ENCODE measurements around the gene YIF1A.

YIF1A gene

GRCh38 chr11:66329165-66329673 lies 40.3 kb upstream of the YIF1A start:
- no peak overlapping the region for H3K4me2 ChIP-seq (ENCODE audit: low read length)
- H3K9me3 ChIP-seq (ENCODE audit: insufficient read depth, low read length): no peaks in the 10 kb centered on the region
- H3K4me1 ChIP-seq (ENCODE audit: low read length): peaks cover 15% of the 10 kb centered on the region
- TF ChIP-seq CTCF (IDR thresholded peaks at IDR 0.05; ENCODE audit: low read depth, low read length) (no peak), EZH2phosphoT487 (IDR thresholded peaks at IDR 0.05; ENCODE audit: low read depth) (no peak)
- H3K27ac ChIP-seq (ENCODE audit: low read length): no peak overlapping the region
- H4K20me1 ChIP-seq (ENCODE audit: insufficient read depth, low read length): no peaks in the 10 kb centered on the region
- H3K9ac ChIP-seq (ENCODE audit: low read length): no peak overlapping the region
- H3K36me3 ChIP-seq (replicated peaks; ENCODE audit: low read depth, low read length): no peaks in the 10 kb centered on the region
- H3K4me3 ChIP-seq (ENCODE audit: low read length): no peak overlapping the region
- no peaks in the 10 kb centered on the region for H3K79me2 ChIP-seq (ENCODE audit: low read length)
- no peaks in the 10 kb centered on the region for H3K27me3 ChIP-seq (ENCODE audit: low read depth, low read length)
- H2AFZ ChIP-seq (ENCODE audit: low read depth, low read length): no peak overlapping the region

GRCh38 chr11:66328302-66329144 lies 39.6 kb upstream of the YIF1A start:
- peak overlapping the region; percentile 56 for H3K9ac ChIP-seq (ENCODE audit: low read length)
- peaks cover 19% of the 10 kb centered on the region for H3K4me1 ChIP-seq (ENCODE audit: low read length)
- peak overlapping the region; percentile 99 for H2AFZ ChIP-seq (ENCODE audit: low read depth, low read length)
- H3K4me2 ChIP-seq (ENCODE audit: low read length): peak overlapping the region; percentile 97
- H3K4me3 ChIP-seq (ENCODE audit: low read length): peak overlapping the region; percentile 72
- H3K9me3 ChIP-seq (ENCODE audit: insufficient read depth, low read length): no peaks in the 10 kb centered on the region
- H3K79me2 ChIP-seq (ENCODE audit: low read length): no peaks in the 10 kb centered on the region
- no peaks in the 10 kb centered on the region for H3K36me3 ChIP-seq (replicated peaks; ENCODE audit: low read depth, low read length)
- H3K27me3 ChIP-seq (ENCODE audit: low read depth, low read length): no peaks in the 10 kb centered on the region
- no peak overlapping the region for H3K27ac ChIP-seq (ENCODE audit: low read length)
- H4K20me1 ChIP-seq (ENCODE audit: insufficient read depth, low read length): no peaks in the 10 kb centered on the region
- TF ChIP-seq CTCF (IDR thresholded peaks at IDR 0.05; ENCODE audit: low read depth, low read length) (peak; percentile 96), EZH2phosphoT487 (IDR thresholded peaks at IDR 0.05; ENCODE audit: low read depth) (no peak)

- Histone ChIP-seq H4K20me1 (ENCODE audit: insufficient read depth, low read length) (no peaks in the 10 kb centered on the region), H3K27ac (ENCODE audit: low read length) (no peak overlapping the region), H3K27me3 (ENCODE audit: low read depth, low read length) (no peaks in the 10 kb centered on the region), H3K9me3 (ENCODE audit: insufficient read depth, low read length) (no peaks in the 10 kb centered on the region), H3K4me3 (ENCODE audit: low read length) (no peak overlapping the region), H3K79me2 (ENCODE audit: low read length) (no peaks in the 10 kb centered on the region), H3K36me3 (replicated peaks; ENCODE audit: low read depth, low read length) (no peaks in the 10 kb centered on the region), H3K4me2 (ENCODE audit: low read length) (peak overlapping the region; percentile 97), H2AFZ (ENCODE audit: low read depth, low read length) (peak overlapping the region; percentile 99; the same call in 1 of the 2 replicates), H3K9ac (ENCODE audit: low read length) (no peak overlapping the region; the same call in 1 of the 2 replicates), H3K4me1 (ENCODE audit: low read length) (peaks cover 19% of the 10 kb centered on the region)
- no peak for TF ChIP-seq CTCF (IDR thresholded peaks at IDR 0.05; ENCODE audit: low read depth, low read length)
Measured at GRCh38 chr11:66328031-66328301, 39.0 kb upstream of the YIF1A start.

DNA sequence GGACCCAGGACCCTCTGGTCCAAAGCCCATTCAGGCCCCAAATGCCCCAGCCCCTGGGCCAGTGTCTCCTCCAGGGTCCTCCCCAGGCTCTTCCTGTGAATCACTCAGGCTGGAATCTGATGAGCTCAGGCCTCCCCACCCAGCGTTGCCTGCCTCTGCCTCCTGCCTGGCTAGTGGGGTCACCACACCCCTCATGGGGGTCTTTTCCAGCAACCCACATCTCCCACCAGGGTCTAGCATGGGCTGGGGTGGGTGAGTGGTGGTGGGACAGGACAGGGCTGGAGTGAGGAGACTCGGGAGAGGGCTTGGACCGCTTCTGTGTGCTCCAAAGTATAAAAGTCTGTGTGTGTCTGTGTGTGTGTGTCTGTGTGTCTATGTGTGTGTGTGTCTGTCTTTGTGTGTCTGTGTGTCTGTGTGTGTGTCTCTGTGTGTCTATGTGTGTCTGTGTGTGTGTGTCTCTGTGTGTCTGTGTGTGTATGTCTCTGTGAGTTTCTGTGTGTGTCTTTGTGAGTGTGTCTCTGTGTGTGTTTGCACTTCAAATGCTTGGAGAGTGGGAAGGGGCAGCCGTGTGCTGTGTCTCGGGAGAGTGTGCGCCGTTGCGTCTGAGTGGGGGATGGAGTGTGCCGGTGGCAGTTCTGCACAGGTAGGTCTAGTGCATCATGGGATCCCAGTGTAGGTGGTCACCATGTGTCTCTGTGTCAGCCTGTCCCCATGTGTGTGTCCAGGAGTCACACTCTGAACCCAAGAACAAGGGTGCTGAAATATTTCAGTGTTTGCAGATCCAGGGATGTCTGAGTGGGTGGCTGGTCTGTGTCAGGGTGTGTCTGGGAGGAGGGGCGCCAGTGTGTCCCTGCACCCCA lies 38.5 kb upstream of the YIF1A start:
- no peaks in the 10 kb centered on the region for H3K27me3 ChIP-seq (ENCODE audit: low read depth, low read length)
- no peak overlapping the region for H2AFZ ChIP-seq (ENCODE audit: low read depth, low read length)
- no peaks in the 10 kb centered on the region for H3K36me3 ChIP-seq (replicated peaks; ENCODE audit: low read depth, low read length)
- H3K9ac ChIP-seq (ENCODE audit: low read length): no peak overlapping the region
- H3K4me3 ChIP-seq (ENCODE audit: low read length): no peak overlapping the region
- TF ChIP-seq EZH2phosphoT487 (IDR thresholded peaks at IDR 0.05; ENCODE audit: low read depth) (no peak), CTCF (IDR thresholded peaks at IDR 0.05; ENCODE audit: low read depth, low read length) (no peak)
- no peak overlapping the region for H3K27ac ChIP-seq (ENCODE audit: low read length)
- no peaks in the 10 kb centered on the region for H3K9me3 ChIP-seq (ENCODE audit: insufficient read depth, low read length)
- H3K4me2 ChIP-seq (ENCODE audit: low read length): no peak overlapping the region
- H4K20me1 ChIP-seq (ENCODE audit: insufficient read depth, low read length): no peaks in the 10 kb centered on the region
- no peaks in the 10 kb centered on the region for H3K79me2 ChIP-seq (ENCODE audit: low read length)
- H3K4me1 ChIP-seq (ENCODE audit: low read length): peaks cover 20% of the 10 kb centered on the region

Data from OCI-LY3 (cell line).